Endothelial cell of hepatic sinusoid (primary cell): ENCODE measurements around the gene RNF4.
"Not testable (repeated sequence)": the region's sequence is repeated elsewhere in the genome, so short reads cannot be mapped to it uniquely, and the experiment has no call there.

Experiments used
- in situ Hi-C: cut with HindIII; loops from 2 replicates; pipeline ENCODE4 v1.10.0; 2017; ENCODE audit warnings: low sequenced_read_pairs

The RNF4 gene

GRCh38 chr4:2514944-2515343 lies 46.0 kb downstream of the RNF4 start:
- in situ Hi-C loops = not testable (repeated sequence)

DNA sequence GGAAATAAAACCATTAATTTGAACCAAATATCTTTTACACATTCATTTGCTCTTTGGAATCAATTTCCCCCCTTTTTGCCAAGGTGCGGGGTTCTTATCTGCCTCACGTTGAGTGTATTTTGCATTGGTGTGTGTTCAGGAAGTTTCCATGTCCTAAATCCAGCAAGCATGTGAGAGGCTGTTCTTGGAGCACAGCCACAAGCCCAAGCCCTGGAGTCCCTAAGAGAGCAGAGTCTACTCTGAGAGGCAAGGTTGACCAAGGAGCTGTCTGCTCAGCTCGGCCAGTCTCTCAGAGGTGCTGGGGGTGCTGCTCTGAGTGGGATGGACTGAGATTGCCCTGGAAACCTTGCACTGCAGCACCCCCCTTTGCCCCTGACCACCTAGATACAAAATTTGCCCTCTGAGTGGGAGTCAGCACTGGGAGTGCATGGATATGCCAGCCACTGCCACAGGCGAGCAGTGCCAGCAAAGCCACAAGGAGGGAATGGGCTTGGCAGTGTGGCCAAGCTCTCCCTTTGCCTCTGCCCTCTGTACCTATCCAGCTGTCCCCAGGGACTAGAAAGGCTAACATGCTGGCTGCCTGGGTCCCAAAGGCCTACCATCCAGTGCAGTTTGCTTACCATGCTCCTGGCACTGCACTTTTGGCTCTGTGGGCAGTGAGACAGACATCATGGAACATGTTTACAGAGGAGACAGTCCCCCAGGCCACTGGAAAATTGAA lies 47.1 kb downstream of the RNF4 start:
- in situ Hi-C loops = no loop called here

DNA sequence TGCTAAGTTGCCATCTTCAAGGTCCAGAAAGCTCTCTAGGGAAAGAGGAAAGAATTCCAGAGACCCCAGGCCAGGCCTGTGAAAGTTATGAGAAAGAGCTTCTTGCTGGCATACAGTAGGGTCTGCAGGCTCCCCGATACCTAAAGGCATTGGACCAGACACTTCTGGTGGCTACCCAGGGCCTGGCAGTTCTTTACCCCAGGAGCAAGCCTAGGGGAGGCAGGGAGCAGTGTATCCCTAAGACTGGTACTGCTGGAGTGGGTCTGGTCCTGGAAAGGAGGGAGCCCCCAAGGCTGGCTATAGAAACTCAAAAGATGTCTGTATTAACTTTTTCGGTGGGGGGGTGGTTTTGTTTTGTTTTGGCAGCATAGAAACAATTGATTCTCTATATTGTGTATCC lies 47.7 kb downstream of the RNF4 start:
- in situ Hi-C loops = no loop called here

DNA sequence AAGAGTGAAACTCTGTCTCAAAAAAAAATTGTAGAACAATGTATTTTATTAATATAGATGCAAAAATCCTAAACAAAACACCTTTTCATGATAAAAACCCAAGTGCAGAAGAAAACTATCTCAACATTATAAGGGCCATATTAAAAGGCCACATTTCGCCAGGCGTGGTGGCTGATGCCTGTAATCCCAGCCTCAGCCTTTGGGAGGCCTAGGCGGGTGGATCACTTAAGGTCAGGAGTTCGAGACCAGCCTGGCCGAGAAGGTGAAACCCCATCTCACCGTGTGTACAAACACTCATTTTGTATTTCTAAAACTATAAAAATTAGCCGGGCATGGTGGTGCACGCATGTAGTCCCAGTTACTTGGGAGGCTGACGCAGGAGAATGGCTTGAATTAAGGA lies 57.7 kb downstream of the RNF4 start:
- in situ Hi-C loops = no loop called here

DNA sequence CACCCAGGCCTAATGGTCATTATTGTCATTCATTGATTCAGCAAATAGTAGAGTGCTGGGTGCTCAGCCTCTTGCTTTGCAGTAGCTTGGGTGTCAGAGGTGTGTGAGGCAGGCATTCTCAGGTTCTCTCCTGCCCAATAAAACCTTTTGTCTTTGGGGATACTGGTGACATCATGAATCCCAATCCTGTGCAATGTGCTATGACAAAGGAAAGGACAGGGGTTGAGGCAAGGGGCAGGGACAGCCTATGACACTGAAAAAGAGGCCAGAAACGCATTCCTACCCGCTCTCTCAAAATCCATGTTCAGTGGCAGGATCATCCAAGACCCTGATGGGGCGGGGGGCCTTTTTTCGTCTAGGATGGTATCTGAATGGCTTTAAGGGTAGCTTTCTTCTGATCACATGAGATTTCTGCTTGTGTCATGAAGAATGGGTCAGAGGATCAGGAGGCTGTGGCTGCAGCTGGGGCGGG lies 66.0 kb downstream of the RNF4 start:
- in situ Hi-C loops = no loop called here

DNA sequence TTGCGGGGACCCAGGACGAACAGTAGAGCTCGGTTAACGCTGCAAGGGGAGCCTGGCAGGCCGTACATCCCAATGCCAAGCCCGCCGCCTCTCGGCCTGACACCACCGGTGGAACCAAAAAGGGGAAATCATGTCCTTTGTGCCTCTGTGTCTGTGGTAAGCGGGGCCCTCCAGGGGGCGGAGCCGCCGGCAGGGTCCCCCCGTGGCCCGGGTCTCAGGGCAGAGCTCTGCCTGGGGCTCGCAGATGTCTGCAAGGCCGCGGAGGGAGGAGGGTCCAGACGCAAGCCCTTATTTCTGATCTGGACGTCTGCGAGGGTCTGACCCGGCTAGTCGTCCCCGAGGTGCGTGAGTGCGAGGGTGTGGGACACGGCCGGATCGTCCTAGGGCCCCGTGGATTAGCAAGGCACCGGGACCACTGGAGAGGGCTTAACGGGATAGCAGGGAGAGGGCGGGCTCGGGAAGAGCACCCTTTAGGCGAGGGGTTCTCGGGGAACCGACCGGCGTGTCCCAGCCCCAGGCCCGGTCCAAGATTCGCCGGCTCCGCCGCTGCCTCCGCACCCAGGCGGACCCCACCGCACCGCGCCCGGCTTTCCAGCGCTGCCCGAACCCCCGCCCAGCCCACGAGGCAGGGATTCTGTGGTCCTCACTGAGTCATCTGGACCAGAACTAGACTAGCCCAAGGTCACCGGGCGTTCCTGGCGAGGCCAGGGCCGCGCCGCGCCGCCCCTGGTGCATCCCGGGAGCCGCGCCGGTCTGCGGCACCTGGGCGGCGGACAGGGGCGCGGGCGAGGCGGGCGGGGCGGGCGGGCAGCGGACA lies 66.7 kb downstream of the RNF4 start:
- in situ Hi-C loops = no loop called here

DNA sequence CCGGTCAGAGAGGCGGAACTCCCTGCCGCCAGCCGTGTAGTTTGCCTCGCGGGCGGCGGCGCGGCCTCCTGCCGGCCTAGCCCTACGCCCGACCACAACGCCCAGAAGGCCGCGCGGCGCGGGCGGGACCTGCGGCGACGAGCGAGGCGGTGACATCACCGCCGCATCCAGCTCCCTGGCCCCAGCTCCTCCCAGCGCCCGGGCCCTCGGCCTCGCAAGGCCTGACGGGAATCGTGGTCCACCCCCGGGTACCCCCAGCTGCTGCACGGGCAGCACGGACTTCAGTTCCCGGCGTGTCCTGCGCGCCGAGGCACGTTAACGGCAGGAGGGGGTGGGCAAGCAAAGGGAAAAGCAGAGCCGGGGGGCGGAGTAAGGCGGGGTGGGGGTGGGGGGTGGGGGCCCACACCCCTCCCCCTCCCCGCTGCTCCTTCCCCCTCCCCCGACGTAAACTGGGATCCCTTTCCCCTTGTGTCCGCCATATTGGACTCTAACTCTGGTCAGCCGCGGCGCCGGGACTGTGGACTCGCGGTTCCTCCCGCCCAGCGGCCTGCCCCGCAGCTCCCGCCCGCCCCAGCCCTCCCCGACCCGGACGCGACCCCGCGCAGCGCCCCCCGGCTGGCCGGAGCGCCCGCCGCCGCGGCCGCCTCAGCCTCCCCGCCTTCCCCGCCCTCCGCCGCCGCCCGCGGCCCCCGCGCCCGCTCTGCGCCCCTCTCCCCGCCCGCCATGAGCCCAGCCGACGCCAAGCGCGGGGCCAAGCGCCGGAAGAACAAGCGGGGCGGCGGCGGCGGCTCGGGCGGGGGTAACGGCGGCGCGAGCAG lies 67.5 kb downstream of the RNF4 start, which contains the start of gene FAM193A:
FAM193A (plus strand) TSS at position 455 of the 818 bp plus-strand sequence; CDS start at position 724, 269 bp downstream.
- in situ Hi-C loops = no loop called here

GRCh38 chr4:2537011-2537830 lies 68.3 kb downstream of the RNF4 start:
- in situ Hi-C loops = no loop called here

DNA sequence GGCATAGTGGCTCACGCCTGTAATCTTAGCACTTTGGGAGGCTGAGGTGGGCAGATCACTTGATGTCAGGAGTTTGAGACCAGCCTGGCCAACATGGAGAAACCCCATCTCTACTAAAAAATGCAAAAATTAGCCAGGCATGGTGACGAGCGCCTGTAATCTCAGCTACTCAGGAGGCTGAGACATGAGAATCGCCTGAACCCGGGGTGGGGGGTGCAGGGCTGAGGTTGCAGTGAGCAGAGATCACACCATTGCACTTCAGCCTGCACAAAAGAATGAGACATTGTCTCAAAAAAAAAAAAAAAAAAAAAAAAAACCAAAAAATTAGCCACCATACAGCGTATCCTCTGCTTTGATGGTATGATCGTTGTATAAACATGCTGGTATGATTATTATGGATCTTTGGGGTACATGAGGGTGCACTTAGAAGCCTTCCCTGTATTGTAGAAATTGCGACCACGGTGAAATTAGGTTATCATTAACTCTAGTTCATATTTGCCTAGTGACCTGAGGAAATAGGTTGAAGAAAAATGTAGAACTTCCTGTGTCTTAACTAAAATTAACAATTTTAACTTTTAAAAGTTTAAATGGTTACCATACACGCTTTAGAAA lies 74.8 kb downstream of the RNF4 start:
- in situ Hi-C loops = loop anchor here (5.0 kb wide), 1 partner anchor 89 kb away; no protein-coding TSS in a partner anchor

- in situ Hi-C loops = no loop called here
These were observed 76.6 kb downstream of the RNF4 start for GRCh38 chr4:2545321-2546013.

DNA sequence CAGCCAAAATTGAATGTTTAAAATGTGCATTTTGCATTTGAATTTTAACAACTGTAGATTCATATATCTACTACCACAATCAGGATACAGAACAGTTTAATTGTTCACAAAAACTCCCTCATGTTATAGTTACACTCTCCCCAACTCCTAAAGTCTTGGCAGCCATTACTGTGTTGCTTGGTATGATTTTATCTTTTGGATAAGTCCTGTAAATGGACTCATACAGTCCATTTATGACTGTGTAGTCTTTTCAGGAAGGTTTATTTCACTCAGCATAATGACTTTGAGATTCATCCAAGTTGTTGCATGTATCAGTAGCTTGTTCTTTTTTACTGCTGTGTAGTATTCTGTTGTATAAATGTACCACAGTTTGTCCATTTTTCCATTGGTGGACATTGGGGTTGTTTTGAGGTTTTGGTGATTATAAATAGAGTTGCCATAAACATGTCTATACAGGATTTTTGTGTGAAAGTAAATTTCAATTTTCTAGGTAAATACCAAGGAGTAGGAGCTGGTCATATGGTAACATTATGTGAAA lies 77.4 kb downstream of the RNF4 start:
- in situ Hi-C loops = no loop called here

DNA sequence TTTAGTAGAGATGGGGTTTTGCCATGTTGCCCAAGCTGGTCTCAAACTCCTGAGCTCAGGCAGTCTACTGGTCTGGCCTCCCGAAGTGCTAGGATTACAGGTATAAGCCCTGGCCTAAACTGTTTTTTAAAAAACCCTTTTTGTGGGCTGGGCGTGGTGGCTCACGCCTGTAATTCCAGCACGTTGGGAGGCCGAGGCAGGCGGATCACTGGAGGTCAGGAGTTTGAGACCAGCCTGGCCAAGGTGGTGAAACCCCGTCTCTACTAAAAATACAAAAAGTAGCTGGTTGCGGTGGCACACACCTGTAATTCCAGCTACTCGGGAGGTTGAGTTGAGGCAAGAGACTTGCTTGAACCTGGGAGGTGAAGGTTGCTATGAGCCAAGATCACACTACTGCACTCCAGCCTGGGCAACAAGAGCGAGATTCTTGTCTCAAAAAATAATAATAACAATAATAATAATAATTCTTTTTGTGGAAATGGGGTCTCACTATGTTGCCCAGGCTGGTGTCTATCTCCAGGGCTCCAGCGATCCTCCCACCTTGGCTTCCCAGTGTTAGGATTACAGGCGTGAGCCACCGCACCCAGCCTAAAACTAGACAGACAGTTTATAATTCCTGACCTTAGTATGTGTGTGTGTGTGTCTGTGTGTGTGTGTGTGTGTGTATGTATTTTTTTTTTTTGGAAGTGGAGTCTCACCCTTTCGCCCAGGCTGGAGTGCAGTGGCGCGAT lies 78.2 kb downstream of the RNF4 start:
- in situ Hi-C loops = not testable (repeated sequence)

- in situ Hi-C loops = no loop called here
These were observed 82.2 kb downstream of the RNF4 start for GRCh38 chr4:2551118-2551517.

DNA sequence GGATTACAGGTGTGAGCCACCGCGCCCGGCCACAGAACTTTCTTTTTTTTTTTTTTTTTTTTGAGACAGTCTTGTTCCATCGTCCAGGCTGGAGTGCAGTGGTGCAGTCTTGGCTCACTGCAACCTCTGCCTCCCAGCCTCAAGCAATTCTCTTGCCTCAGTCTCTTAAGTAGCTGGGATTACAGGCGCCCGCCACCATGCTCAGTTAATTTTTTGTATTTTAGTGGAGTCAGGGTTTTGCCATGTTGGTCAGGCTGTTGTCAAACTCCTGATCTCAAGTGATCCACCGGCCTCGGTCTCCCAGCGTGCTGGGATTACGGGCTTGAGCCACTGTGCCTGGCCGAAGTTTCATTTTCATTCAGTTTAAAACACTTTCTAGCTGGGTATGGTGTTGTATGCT lies 83.9 kb downstream of the RNF4 start:
- in situ Hi-C loops = no loop called here

DNA sequence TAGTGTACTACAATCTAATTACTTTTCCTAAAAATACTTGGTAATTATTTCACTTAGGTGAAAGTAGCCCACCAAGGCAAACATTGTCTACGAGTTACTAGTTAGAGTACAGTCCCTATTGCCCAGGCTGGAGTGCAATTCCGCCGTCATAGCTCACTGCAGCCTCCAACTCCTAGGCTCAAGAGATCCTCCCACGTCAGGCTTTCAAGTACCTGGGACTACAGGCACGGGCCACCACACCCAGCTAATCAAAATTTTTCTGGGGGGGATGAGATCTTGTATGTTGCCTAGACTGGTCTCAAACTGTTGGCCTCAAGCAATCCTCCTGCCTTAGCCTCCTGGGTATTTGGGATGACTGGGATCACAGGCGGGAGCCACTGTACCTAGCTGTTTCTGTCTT lies 89.4 kb downstream of the RNF4 start:
- in situ Hi-C loops = loop anchor here (5.0 kb wide), 1 partner anchor 61 kb away; no protein-coding TSS in a partner anchor

DNA sequence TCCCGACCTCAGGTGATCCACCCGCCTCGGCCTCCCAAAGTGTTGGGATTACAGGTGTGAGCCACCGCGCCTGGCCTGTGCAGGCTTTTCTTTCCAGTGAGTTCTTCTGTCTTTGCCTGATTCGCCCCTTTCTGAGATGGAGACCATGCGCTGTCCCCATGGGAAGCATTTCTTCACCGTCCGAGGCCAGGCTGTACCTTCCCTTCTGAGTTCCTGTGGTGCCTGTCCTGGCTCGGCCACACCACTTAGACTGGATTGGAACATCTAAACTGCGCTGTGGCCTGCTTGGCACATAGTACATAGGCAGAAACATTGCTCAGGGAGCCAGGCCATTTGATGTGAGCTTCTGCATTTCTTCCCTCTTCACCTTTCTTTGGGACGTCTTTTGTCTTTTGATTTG lies 91.3 kb downstream of the RNF4 start:
- in situ Hi-C loops = no loop called here
